Dermis blood vessel endothelial cell (primary cell): ENCODE data around the gene POLR3E. TPM values are rescaled to one million over a fixed set of nuclear protein-coding genes. Genes with fewer than 3 reads are reported as not detected.
"Not testable (repeated sequence)": the region's sequence is repeated elsewhere in the genome, so short reads cannot be mapped to it uniquely, and the experiment has no call there.

Experiments used
- DNase-seq: peaks from one replicate; pipeline ENCODE4 v3.0.0; 2010
- total RNA-seq: library from RNA; depleted of rRNA; stranded (reverse); fragments of >200 nt; gene quantifications from 2 replicates; pipeline ENCODE4 v1.2.3, GENCODE V29; 2014

The POLR3E gene
- total RNA-seq, 1 donor from 2014 or later, result 61.3 TPM

- no peak for DNase-seq
Measured at GRCh38 chr16:22335668-22336246, 38.5 kb downstream of the POLR3E start.

GRCh38 chr16:22336581-22336980 is 39.4 kb downstream of the POLR3E start:
- no peak for DNase-seq

GRCh38 chr16:22337045-22337444 is 39.8 kb downstream of the POLR3E start:
- no peak for DNase-seq

- no peak for DNase-seq
Measured at GRCh38 chr16:22337849-22338635, 40.8 kb downstream of the POLR3E start.

- no peak for DNase-seq
Measured at GRCh38 chr16:22340945-22341344, 43.7 kb downstream of the POLR3E start.

GRCh38 chr16:22342082-22342481 is 44.9 kb downstream of the POLR3E start:
- no peak for DNase-seq

GRCh38 chr16:22346483-22346882 is 49.3 kb downstream of the POLR3E start:
- DNase-seq, result peak; percentile 29

- DNase-seq, result no peak
Measured at GRCh38 chr16:22347100-22347820, 50.1 kb downstream of the POLR3E start.

- no peak for DNase-seq
Measured at GRCh38 chr16:22348291-22348690, 51.1 kb downstream of the POLR3E start.

GRCh38 chr16:22351017-22351416 is 53.8 kb downstream of the POLR3E start:
- DNase-seq, result not testable (repeated sequence)

GRCh38 chr16:22352140-22352539 is 54.9 kb downstream of the POLR3E start:
- DNase-seq, result no peak

- no peak for DNase-seq
Measured at GRCh38 chr16:22352723-22353122, 55.5 kb downstream of the POLR3E start.

- DNase-seq, result peak; percentile 50
Measured at GRCh38 chr16:22353191-22353919, 56.1 kb downstream of the POLR3E start.

GRCh38 chr16:22353933-22354541 is 56.8 kb downstream of the POLR3E start:
- DNase-seq, result no peak

- DNase-seq, result no peak
Measured at GRCh38 chr16:22355487-22355908, 58.3 kb downstream of the POLR3E start.

- DNase-seq, result no peak
Measured at GRCh38 chr16:22356930-22357634, 59.9 kb downstream of the POLR3E start.

GRCh38 chr16:22357635-22357971 is 60.4 kb downstream of the POLR3E start:
- DNase-seq, result no peak

- no peak for DNase-seq
Measured at GRCh38 chr16:22358000-22358399, 60.8 kb downstream of the POLR3E start.

GRCh38 chr16:22359679-22360078 is 62.5 kb downstream of the POLR3E start:
- DNase-seq, result no peak

- DNase-seq, result no peak
Measured at GRCh38 chr16:22360963-22361659, 63.9 kb downstream of the POLR3E start.

- DNase-seq, result no peak
Measured at GRCh38 chr16:22364241-22364640, 67.0 kb downstream of the POLR3E start.
